Skeletal muscle cell (primary cell): ENCODE results near the gene PI16.

Experiments used
- DNase-seq: peaks from one replicate; pipeline ENCODE4 v3.0.0-alpha.2; 2010; ENCODE audit warnings: low read depth
- H3K4me3 ChIP-seq: 2 replicates; pipeline ENCODE4 v1.5.1; 2011; ENCODE audit warnings: low read depth, mild to moderate bottlenecking, control low read depth, low read length, moderate library complexity

PI16 gene

GRCh38 chr6:37011656-37012378, 57.3 kb downstream of the PI16 start:
- H3K4me3 ChIP-seq = no peak overlapping the region
- peak; percentile 73 for DNase-seq

- no peak overlapping the region for H3K4me3 ChIP-seq
- no peak for DNase-seq
These were observed 59.3 kb downstream of the PI16 start for GRCh38 chr6:37013516-37014491.
